ENCODE results near the gene DZIP3.

- TF ChIP-seq CTCF (IDR thresholded peaks at IDR 0.05) (no peak), POLR2A (IDR thresholded peaks at IDR 0.05) (no peak)
These were observed 35.3 kb upstream of the DZIP3 start for GRCh38 chr3:108554229-108554628.

Measured in lower leg skin (tissue), 3 donors.